ENCODE results near the gene BPIFB4.
"Not testable (repeated sequence)": the region's sequence is repeated elsewhere in the genome, so short reads cannot be mapped to it uniquely, and the experiment has no call there.

The BPIFB4 gene

DNA sequence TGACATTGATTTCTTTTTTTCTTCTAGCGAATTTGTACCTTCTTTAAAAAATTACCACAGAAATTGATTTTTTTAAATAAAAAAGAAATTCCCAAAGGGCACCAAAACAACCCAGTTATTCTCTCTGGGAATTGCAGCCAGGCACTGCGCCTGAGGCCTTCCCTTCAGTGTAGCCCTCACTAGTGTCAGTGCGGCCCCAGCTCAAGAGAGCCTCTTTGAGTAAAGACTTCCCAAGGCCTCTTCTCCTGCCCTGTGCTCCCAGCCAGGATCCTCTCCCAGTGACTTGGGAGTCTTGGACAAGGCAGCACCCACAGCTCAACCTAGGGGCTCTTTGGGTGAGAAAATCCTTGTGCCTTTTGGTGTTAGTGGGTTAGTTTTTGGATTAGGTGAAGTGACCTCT is 41.5 kb downstream of the BPIFB4 start:
- DNase-seq (ENCODE audit: low read depth) = no peak

- not testable (repeated sequence) for DNase-seq (ENCODE audit: low read depth)
Measured at GRCh38 chr20:33122297-33122696, 42.9 kb downstream of the BPIFB4 start.

GRCh38 chr20:33124261-33124660 is 44.8 kb downstream of the BPIFB4 start:
- no peak for DNase-seq (ENCODE audit: low read depth)

GRCh38 chr20:33124994-33125393 is 45.6 kb downstream of the BPIFB4 start:
- no peak for DNase-seq (ENCODE audit: low read depth)

GRCh38 chr20:33125983-33126382 is 46.5 kb downstream of the BPIFB4 start:
- no peak for DNase-seq (ENCODE audit: low read depth)

GRCh38 chr20:33127422-33128097 is 48.1 kb downstream of the BPIFB4 start:
- DNase-seq (ENCODE audit: low read depth) = no peak

- DNase-seq (ENCODE audit: low read depth) = no peak
Measured at GRCh38 chr20:33130568-33131061, 51.2 kb downstream of the BPIFB4 start.

- DNase-seq (ENCODE audit: low read depth) = no peak
Measured at GRCh38 chr20:33131949-33132473, 52.6 kb downstream of the BPIFB4 start.

DNA sequence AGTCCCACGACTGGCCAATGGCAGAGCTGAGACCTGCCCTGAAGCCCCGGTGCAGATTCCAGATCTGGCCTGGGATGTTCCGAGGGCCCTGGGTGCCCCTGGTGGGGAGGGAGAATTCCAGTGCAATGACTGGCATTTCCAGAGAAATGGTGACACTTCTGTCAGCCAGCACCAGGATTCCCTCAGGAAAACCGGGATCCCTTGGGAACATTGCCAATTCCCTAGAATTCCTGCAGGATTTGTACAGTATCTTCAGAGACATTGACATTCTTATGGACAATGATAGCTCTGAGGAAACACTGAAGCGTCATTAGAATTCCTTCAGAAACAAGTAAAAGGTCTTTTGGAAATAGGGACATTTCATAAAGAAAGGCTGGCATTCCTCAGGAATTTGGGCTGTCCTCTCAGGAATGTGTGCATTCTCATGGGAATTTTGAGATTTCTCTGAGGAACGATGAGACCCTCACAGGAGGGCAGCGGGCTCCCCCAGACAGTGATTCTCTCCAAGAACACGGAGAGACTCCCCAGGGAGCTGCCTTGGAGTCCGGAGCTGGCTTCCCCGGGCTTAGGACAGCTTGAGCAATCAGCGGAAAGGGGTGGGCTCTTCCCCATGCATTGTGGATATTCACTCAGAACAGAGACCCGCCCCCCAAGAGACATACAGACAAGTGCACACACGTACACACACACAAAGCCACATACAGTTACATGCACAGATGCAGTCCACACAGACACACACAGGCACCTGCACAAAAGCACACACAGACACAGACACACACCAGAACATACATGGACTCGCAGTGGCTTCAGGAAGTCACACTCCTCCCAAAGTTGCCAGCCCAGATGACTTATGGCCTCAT is 53.3 kb downstream of the BPIFB4 start:
- DNase-seq (ENCODE audit: low read depth) = no peak

DNA sequence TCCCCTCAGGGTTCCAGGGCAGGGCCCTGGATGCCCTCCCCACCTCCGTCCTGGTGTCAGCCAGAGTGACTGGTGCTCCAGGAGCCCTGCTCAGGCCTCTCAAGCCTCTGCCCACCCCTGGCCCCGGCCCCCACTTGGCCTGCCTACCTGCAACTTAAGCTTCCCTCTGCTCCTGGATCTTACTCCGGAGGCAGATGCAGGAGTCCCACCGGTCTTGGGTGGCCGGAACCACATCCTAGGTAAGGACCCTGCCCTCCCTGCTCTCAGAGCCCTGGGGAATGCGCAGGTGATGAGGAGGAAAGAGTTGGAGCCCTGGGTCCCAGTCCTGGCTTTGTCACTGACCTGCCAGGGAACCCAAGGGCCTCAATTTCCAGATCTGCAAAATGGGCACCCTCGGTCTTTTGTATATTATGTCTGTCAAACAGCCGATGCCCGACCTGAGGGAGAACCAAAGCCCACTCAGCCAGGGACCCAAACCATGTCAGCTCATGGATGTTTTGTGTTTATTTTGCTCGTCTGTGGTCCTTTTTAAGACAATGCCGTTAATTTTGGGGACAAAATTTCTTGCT is 54.0 kb downstream of the BPIFB4 start:
- DNase-seq (ENCODE audit: low read depth) = no peak

GRCh38 chr20:33137195-33137594 is 57.8 kb downstream of the BPIFB4 start:
- no peak for DNase-seq (ENCODE audit: low read depth)

DNA sequence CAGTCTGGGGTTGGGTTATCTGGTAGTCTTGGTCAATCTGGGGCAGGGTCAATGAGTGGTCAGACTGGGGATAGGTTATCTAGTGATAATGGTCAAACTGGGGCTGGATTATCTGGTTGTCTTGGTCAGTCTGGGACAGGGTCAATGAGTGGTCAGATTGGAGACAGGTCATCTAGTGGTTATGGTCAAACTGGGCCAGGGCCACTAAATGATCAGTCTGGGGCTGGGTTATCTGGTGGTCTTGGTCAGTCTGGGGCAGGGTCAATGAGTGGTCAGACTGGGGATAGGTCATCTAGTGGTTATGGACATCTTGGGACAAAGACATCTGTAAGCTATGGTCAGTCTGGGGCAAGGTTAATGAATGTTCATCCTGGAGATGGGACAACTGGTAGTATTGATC is 60.0 kb downstream of the BPIFB4 start:
- no peak for DNase-seq (ENCODE audit: low read depth)

- no peak for DNase-seq (ENCODE audit: low read depth)
Measured at GRCh38 chr20:33145521-33145920, 66.1 kb downstream of the BPIFB4 start.

GRCh38 chr20:33147299-33147698 is 67.9 kb downstream of the BPIFB4 start:
- no peak for DNase-seq (ENCODE audit: low read depth)

DNA sequence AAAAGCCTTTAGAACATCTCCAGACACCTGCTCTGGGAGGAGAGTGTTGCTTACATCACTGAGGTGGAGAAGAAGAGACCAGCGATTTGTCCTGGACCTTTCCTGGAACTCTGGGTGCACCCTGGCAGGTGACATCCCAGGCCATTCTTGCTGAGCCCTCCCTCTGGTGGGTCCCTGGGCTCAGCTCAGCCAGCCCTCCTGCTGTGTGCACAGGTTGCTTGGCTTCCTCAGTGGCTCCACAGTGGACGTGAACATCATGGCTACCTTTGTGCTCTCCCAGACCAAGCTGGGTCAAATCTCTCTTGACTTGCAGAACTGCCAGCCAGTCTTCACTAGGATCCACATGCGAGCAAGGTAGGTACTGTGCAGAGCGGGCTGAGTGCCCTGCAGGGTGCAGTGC is 68.6 kb downstream of the BPIFB4 start:
- no peak for DNase-seq (ENCODE audit: low read depth)

DNA sequence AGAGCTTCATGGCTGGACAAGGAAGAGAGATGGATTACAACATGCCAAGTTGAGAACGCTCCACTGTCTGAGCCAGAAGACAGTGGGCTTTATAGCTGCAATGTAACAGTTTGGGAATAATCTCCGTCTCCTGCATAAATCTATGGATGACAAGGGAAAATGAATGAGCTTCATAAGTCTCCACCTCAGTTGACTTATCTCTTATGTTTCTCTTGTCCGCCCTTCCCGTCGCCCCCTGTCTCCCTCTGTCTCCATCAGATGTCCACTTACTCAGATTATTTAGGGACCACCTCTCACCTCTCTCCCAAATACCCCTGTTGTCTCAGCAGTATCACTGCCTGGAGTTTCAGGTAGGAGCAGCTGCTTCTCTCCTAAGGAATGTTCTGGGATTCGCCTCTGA is 74.8 kb downstream of the BPIFB4 start:
- DNase-seq (ENCODE audit: low read depth) = no peak

DNA sequence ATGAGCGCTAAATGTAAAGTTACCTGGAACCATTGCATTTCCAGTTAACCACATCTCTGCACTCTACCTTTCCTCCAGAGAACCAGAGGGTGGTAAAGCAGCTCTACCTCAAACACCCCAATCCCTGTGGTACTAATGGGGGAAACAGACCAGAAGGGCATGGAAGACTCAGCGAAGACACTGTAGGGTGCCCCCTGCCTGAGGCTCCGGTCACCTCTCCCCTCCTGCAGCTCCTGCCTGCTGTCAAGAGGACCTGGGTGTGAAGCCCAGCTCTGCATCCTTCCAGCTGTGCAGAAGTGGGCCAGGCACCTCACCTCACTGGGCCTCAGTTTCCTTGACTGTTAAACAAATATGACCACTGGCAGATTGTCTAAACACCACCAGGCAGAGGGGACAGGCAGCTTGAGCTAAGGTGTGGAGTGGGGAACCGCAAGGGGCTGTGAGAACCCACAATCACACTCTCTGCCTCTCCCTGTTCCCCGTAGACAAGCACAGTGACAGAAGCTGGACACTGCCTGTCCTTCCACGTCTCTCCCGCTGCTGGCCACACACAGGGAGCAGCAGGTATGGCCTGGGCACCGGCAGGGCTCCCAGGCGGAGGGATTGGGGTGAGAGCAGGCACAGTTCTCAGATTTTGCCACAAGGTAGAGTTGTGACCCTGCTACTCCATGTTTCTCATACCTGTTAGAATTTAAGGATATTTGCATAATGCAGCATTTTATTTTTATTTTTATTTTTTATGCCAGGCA is 79.4 kb downstream of the BPIFB4 start:
- DNase-seq (ENCODE audit: low read depth) = no peak

DNA sequence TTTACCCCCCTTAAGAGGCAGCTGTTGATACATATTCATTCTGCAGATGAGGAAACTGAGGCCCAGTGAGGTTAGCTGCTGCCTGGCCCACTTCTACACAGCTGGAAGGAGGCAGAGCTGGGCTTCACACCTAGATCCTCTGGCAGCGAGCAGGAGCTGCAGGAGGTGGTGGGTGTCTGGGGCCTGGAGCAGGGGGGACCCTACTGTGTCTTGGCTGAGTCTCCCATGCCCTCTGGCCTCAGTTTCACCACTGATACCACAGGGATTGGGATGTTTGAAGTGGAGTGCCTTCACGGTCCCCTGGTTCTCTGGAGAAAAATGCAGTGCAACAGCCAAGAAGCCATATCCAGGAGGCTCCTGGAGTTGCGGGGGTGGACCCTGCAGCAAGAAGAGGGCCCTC is 80.3 kb downstream of the BPIFB4 start:
- no peak for DNase-seq (ENCODE audit: low read depth)

DNA sequence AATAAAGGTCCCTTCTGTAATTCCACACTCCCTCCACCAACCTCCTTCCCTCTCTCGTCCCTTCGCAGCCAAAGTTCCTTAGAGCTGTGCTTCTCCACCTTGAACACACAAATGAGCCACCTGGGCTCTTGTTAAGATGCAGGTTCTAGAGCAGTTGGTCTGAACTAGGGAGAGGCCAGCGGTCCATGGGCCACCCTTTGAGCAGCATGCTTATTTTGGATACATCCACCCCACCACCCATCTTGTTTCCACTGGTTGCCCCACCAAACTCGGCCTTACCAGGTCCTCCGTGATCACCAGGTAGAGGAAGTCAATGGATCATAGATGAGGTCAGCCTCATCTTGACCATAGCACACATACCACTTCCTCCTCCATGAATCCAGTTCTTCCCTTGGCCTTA is 81.2 kb downstream of the BPIFB4 start:
- DNase-seq (ENCODE audit: low read depth) = no peak
